HepG2 (cell line): ENCODE data around the gene LIN28B. TPM values are rescaled to one million over a fixed set of nuclear protein-coding genes. Genes with fewer than 3 reads are reported as not detected.

Experiments used
- ARNT ChIP-seq: fragments of 450-650 bp; IDR thresholded peaks from 2 replicates; pipeline ENCODE4 v1.6.1; 2017
- ETV5 ChIP-seq: IDR thresholded peaks from 2 replicates; pipeline ENCODE4 v1.6.1; 2018; ENCODE audit warnings: missing biosample characterization, missing genetic modification reagents, inconsistent platforms, borderline replicate concordance
- FOXA1 ChIP-seq, 2 experiments: fragments of 450-650 bp in 1 of 2; sonication (generic) in 1 of 2; formaldehyde crosslinking in 1 of 2; IDR thresholded peaks; 2 replicates each; pipeline versions ENCODE4 v1.4.0 to v1.6.1; 2016 to 2020; ENCODE audit warnings: missing genetic modification reagents in 1 of 2
- FOXJ3 ChIP-seq: sonication (generic); formaldehyde crosslinking; IDR thresholded peaks from 2 replicates; pipeline ENCODE4 v1.4.0; 2020; ENCODE audit warnings: missing genetic modification reagents, mild to moderate bottlenecking, borderline replicate concordance
- GATA4 ChIP-seq: sonication (generic); IDR thresholded peaks from 2 replicates; pipeline ENCODE4 v1.6.1; 2016; ENCODE audit warnings: antibody characterized with exemption, low read depth, borderline replicate concordance
- KAT2B ChIP-seq: fragments of 150-350 bp; IDR thresholded peaks from 2 replicates; pipeline ENCODE4 v1.6.1; 2014; ENCODE audit warnings: low read depth, low read length, borderline replicate concordance
- NCOA2 ChIP-seq: sonication (generic); formaldehyde crosslinking; IDR thresholded peaks from 2 replicates; pipeline ENCODE4 v1.8.0; 2022; ENCODE audit warnings: inconsistent platforms
- NR2F2 ChIP-seq: IDR thresholded peaks from 2 replicates; pipeline ENCODE4 v1.6.1; 2012; ENCODE audit warnings: low read depth, inconsistent platforms, borderline replicate concordance
- PITX1 ChIP-seq: sonication (generic); formaldehyde crosslinking; IDR thresholded peaks from 2 replicates; pipeline ENCODE4 v1.5.1; 2020; ENCODE audit warnings: mild to moderate bottlenecking, missing genetic modification reagents
- SAFB2 ChIP-seq: sonication (generic); formaldehyde crosslinking; IDR thresholded peaks from 2 replicates; pipeline ENCODE4 v1.5.1; 2020; ENCODE audit warnings: missing genetic modification reagents, low read depth, mild to moderate bottlenecking, borderline replicate concordance
- SALL1 ChIP-seq: sonication (generic); formaldehyde crosslinking; IDR thresholded peaks from 2 replicates; pipeline ENCODE4 v1.8.0; 2022; ENCODE audit warnings: mild to moderate bottlenecking, missing genetic modification reagents
- SRY ChIP-seq: sonication (generic); formaldehyde crosslinking; IDR thresholded peaks from 2 replicates; pipeline ENCODE4 v1.8.0; 2022; ENCODE audit warnings: mild to moderate bottlenecking, missing genetic modification reagents
- TCF7 ChIP-seq: sonication (generic); IDR thresholded peaks from 2 replicates; pipeline ENCODE4 v1.6.1; 2016; ENCODE audit warnings: antibody characterized with exemption, low read depth
- TP53 ChIP-seq: sonication (generic); formaldehyde crosslinking; conservative IDR thresholded peaks from 2 replicates; pipeline ENCODE4 v1.4.0; 2020; ENCODE audit warnings: missing genetic modification reagents
- ZBTB21 ChIP-seq: sonication (generic); formaldehyde crosslinking; IDR thresholded peaks from 2 replicates; pipeline ENCODE4 v1.4.0; 2020; ENCODE audit warnings: missing genetic modification reagents
- ZEB1 ChIP-seq: IDR thresholded peaks from 2 replicates; pipeline ENCODE4 v1.6.1; 2012; ENCODE audit warnings: mild to moderate bottlenecking, low read depth, inconsistent platforms; ENCODE audit not compliant: insufficient replicate concordance
- ZFY ChIP-seq: sonication (generic); formaldehyde crosslinking; IDR thresholded peaks from 2 replicates; pipeline ENCODE4 v1.4.0; 2020; ENCODE audit warnings: missing genetic modification reagents
- ZNF160 ChIP-seq: sonication (generic); formaldehyde crosslinking; IDR thresholded peaks from 2 replicates; pipeline ENCODE4 v1.8.0; 2022; ENCODE audit warnings: mild to moderate bottlenecking, inconsistent platforms, missing genetic modification reagents
- ZNF263 ChIP-seq: sonication (generic); formaldehyde crosslinking; IDR thresholded peaks from 2 replicates; pipeline ENCODE4 v1.4.0; 2020; ENCODE audit warnings: missing genetic modification reagents
- polyA plus RNA-seq, 8 experiments: library from polyadenylated mRNA; depleted of rRNA in 3 of 8; stranded (reverse) in 7 of 8; unstranded in 1 of 8; fragments of >200 nt; fragmentation: Illumina TruSeq in 4 of 8; extraction: Trizol in 4 of 8; gene quantifications; 2 replicates each; pipeline versions ENCODE4 v1.2.1 to v1.2.3, GENCODE V29; 2011 to 2016; ENCODE audit warnings: low read depth in 4 of 8, missing spikeins in 1 of 8, mixed read lengths in 1 of 8; ENCODE audit not compliant: insufficient read depth in 1 of 8
- total RNA-seq, 5 experiments: library from RNA; depleted of rRNA; stranded (reverse); fragments of >200 nt; fragmentation: Illumina TruSeq; extraction: Trizol; gene quantifications; 2 replicates each; pipeline ENCODE4 v1.2.3, GENCODE V29; 2016; ENCODE audit warnings: low read depth in 1 of 5
- TF ChIP-seq, protein P1 (sequence below): sonication (generic); formaldehyde crosslinking; IDR thresholded peaks from 2 replicates; pipeline ENCODE4 v1.9.0; 2021; ENCODE audit warnings: missing genetic modification reagents, borderline replicate concordance
- TF ChIP-seq, protein P2 (sequence below): sonication (generic); formaldehyde crosslinking; IDR thresholded peaks from 2 replicates; pipeline ENCODE4 v1.5.1; 2020; ENCODE audit warnings: mild to moderate bottlenecking, missing genetic modification reagents
- TF ChIP-seq, protein P3 (sequence below): IDR thresholded peaks from 2 replicates; pipeline ENCODE4 v1.6.1; 2016; ENCODE audit warnings: missing genetic modification reagents, missing compliant biosample characterization
- TF ChIP-seq, protein P4 (sequence below): sonication (generic); formaldehyde crosslinking; IDR thresholded peaks from 2 replicates; pipeline ENCODE4 v1.4.0; 2020; ENCODE audit warnings: missing genetic modification reagents
- TF ChIP-seq, protein P5 (sequence below): sonication (generic); formaldehyde crosslinking; IDR thresholded peaks from 2 replicates; pipeline ENCODE4 v1.4.0; 2020; ENCODE audit warnings: missing genetic modification reagents, borderline replicate concordance

Gene LIN28B
- total and polyA plus RNA-seq, 2 of the 13 experiments (the other 11 are each of a cell fraction or from before 2014, with no cell fraction given) = 14.5 to 56.8 TPM

DNA sequence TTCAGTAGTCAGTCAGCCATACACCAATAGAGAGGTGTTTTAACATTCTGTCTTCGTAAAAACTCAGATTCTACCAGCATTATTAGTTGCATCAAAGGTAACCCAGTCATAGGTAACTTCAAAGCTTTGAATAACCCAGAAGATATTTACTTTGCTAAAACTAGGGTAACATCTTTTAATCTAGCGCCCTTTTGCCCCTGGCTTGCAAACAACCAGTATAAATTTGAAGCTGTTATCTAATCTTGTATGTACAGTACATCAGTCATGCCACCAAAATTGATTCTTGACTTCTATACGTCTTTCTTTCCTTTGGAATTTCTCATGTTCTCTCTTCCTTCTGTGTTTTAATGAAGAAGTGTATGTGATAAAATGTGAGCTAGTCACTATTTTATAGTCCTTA, 109.3 kb downstream of the LIN28B start (continued):
- TF ChIP-seq, protein P1, sequence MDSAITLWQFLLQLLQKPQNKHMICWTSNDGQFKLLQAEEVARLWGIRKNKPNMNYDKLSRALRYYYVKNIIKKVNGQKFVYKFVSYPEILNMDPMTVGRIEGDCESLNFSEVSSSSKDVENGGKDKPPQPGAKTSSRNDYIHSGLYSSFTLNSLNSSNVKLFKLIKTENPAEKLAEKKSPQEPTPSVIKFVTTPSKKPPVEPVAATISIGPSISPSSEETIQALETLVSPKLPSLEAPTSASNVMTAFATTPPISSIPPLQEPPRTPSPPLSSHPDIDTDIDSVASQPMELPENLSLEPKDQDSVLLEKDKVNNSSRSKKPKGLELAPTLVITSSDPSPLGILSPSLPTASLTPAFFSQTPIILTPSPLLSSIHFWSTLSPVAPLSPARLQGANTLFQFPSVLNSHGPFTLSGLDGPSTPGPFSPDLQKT = no peak
- TF ChIP-seq TCF7 = peak; percentile 94
- TF ChIP-seq ZFY (CRISPR knock-in tag) = no peak
- TF ChIP-seq SRY = no peak
- TF ChIP-seq, protein P2, sequence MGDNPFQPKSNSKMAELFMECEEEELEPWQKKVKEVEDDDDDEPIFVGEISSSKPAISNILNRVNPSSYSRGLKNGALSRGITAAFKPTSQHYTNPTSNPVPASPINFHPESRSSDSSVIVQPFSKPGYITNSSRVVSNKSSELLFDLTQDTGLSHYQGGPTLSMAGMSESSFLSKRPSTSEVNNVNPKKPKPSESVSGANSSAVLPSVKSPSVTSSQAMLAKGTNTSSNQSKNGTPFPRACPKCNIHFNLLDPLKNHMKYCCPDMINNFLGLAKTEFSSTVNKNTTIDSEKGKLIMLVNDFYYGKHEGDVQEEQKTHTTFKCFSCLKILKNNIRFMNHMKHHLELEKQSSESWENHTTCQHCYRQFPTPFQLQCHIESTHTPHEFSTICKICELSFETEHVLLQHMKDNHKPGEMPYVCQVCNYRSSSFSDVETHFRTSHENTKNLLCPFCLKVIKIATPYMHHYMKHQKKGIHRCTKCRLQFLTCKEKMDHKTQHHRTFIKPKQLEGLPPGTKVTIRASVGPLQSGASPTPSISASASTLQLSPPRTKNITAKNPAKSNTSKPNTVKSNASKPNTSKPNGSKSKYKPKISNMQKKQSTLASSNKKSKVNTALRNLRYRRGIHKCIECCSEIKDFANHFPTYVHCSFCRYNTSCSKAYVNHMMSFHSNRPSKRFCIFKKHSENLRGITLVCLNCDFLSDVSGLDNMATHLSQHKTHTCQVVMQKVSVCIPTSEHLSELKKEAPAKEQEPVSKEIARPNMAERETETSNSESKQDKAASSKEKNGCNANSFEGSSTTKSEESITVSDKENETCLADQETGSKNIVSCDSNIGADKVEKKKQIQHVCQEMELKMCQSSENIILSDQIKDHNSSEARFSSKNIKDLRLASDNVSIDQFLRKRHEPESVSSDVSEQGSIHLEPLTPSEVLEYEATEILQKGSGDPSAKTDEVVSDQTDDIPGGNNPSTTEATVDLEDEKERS (CRISPR knock-in tag) = no peak
- TF ChIP-seq ARNT = no peak
- no peak for TF ChIP-seq ZNF160
- no peak for TF ChIP-seq TP53 (CRISPR knock-in tag)
- no peak for TF ChIP-seq ETV5 (CRISPR knock-in tag)
- TF ChIP-seq FOXJ3 = peak; percentile 79; the same call in 1 of the 2 replicates
- TF ChIP-seq FOXA1 (IDR thresholded peaks at IDR 0.05) = no peak
- peak; percentile 77 for TF ChIP-seq FOXA1 (CRISPR knock-in tag; IDR thresholded peaks at IDR 0.05)
- no peak for TF ChIP-seq KAT2B
- TF ChIP-seq PITX1 (CRISPR knock-in tag) = peak; percentile 37; the same call in 1 of the 2 replicates
- peak; percentile 91 for TF ChIP-seq NR2F2
- TF ChIP-seq, protein P3, sequence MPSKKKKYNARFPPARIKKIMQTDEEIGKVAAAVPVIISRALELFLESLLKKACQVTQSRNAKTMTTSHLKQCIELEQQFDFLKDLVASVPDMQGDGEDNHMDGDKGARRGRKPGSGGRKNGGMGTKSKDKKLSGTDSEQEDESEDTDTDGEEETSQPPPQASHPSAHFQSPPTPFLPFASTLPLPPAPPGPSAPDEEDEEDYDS (CRISPR knock-in tag) = no peak
- TF ChIP-seq ZNF263 = no peak
- no peak for TF ChIP-seq SAFB2 (CRISPR knock-in tag)
- TF ChIP-seq GATA4 = peak; percentile 95
- no peak for TF ChIP-seq ZBTB21 (CRISPR knock-in tag)
- no peak for TF ChIP-seq SALL1 (CRISPR knock-in tag)
- TF ChIP-seq, protein P4, sequence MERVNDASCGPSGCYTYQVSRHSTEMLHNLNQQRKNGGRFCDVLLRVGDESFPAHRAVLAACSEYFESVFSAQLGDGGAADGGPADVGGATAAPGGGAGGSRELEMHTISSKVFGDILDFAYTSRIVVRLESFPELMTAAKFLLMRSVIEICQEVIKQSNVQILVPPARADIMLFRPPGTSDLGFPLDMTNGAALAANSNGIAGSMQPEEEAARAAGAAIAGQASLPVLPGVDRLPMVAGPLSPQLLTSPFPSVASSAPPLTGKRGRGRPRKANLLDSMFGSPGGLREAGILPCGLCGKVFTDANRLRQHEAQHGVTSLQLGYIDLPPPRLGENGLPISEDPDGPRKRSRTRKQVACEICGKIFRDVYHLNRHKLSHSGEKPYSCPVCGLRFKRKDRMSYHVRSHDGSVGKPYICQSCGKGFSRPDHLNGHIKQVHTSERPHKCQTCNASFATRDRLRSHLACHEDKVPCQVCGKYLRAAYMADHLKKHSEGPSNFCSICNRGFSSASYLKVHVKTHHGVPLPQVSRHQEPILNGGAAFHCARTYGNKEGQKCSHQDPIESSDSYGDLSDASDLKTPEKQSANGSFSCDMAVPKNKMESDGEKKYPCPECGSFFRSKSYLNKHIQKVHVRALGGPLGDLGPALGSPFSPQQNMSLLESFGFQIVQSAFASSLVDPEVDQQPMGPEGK (CRISPR knock-in tag) = no peak
- TF ChIP-seq ZEB1 = peak; percentile 19
- TF ChIP-seq, protein P5, sequence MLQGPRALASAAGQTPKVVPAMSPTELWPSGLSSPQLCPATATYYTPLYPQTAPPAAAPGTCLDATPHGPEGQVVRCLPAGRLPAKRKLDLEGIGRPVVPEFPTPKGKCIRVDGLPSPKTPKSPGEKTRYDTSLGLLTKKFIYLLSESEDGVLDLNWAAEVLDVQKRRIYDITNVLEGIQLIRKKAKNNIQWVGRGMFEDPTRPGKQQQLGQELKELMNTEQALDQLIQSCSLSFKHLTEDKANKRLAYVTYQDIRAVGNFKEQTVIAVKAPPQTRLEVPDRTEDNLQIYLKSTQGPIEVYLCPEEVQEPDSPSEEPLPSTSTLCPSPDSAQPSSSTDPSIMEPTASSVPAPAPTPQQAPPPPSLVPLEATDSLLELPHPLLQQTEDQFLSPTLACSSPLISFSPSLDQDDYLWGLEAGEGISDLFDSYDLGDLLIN = no peak
- TF ChIP-seq NCOA2 (CRISPR knock-in tag) = peak; percentile 82
